ENCODE measurements around the gene POLR1A. TPM values are rescaled to one million over a fixed set of nuclear protein-coding genes. Genes with fewer than 3 reads are reported as not detected.
A peak's percentile ranks its signal among the peaks of the same experiment; 100 is the strongest.

POLR1A gene
- total RNA-seq, 1 donor from 2014 or later = 24.3 TPM

- DNase-seq (ENCODE audit: low spot score) = peak; percentile 75
Measured at GRCh38 chr2:86044045-86044444, 61.6 kb downstream of the POLR1A start.

GRCh38 chr2:86042256-86043168 lies 63.2 kb downstream of the POLR1A start:
- DNase-seq (ENCODE audit: low spot score) = peak; percentile 33
- intact Hi-C loops (cut with DNase I) = no loop called here

More at GRCh38 chr2:86044045-86044444, 61.6 kb downstream of the POLR1A start:
- intact Hi-C loops (cut with DNase I) = no loop called here

GRCh38 chr2:86039963-86040655 lies 65.6 kb downstream of the POLR1A start:
- DNase-seq (ENCODE audit: low spot score) = peak; percentile 55
- intact Hi-C loops (cut with DNase I) = loop anchor here (5.0 kb wide), 1 partner anchor 128 kb away; no protein-coding TSS in a partner anchor

- intact Hi-C loops (cut with DNase I) = loop anchor here (5.0 kb wide), 1 partner anchor 127 kb away; no protein-coding TSS in a partner anchor
- peak; percentile 60 for DNase-seq (ENCODE audit: low spot score)
Measured at GRCh38 chr2:86039178-86039962, 66.3 kb downstream of the POLR1A start.

GRCh38 chr2:86038291-86039081 lies 67.2 kb downstream of the POLR1A start:
- DNase-seq (ENCODE audit: low spot score) = peak; percentile 68
- intact Hi-C loops (cut with DNase I) = loop anchor here (5.0 kb wide), 1 partner anchor 126 kb away; no protein-coding TSS in a partner anchor

- intact Hi-C loops (cut with DNase I) = loop anchor here (2.0 to 5.0 kb wide), 2 partner anchors 125 to 149 kb away; partner anchors contain the start of gene ST3GAL5
- peak; percentile 20 for DNase-seq (ENCODE audit: low spot score)
Measured at GRCh38 chr2:86037795-86038192, 67.9 kb downstream of the POLR1A start.

GRCh38 chr2:86037141-86037794 lies 68.4 kb downstream of the POLR1A start:
- peak; percentile 87 for DNase-seq (ENCODE audit: low spot score)
- intact Hi-C loops (cut with DNase I) = loop anchor here (2.0 to 5.0 kb wide), 2 partner anchors 125 to 148 kb away; partner anchors contain the start of gene ST3GAL5

- DNase-seq (ENCODE audit: low spot score) = no peak
- intact Hi-C loops (cut with DNase I) = loop anchor here (2.0 to 5.0 kb wide), 2 partner anchors 124 to 148 kb away; partner anchors contain the start of gene ST3GAL5
Measured at GRCh38 chr2:86036669-86037138, 69.0 kb downstream of the POLR1A start.

GRCh38 chr2:86035883-86036668 lies 69.6 kb downstream of the POLR1A start:
- intact Hi-C loops (cut with DNase I) = loop anchor here (2.0 to 5.0 kb wide), 2 partner anchors 124 to 147 kb away; partner anchors contain the start of gene ST3GAL5
- peak; percentile 92 for DNase-seq (ENCODE audit: low spot score)

- intact Hi-C loops (cut with DNase I) = loop anchor here (5.0 kb wide), 1 partner anchor 123 kb away; no protein-coding TSS in a partner anchor
- peak; percentile 75 for DNase-seq (ENCODE audit: low spot score)
Measured at GRCh38 chr2:86035376-86035882, 70.3 kb downstream of the POLR1A start.

GRCh38 chr2:86033751-86034692 lies 71.7 kb downstream of the POLR1A start:
- peak; percentile 49 for DNase-seq (ENCODE audit: low spot score)
- intact Hi-C loops (cut with DNase I) = no loop called here

- DNase-seq (ENCODE audit: low spot score) = no peak
- intact Hi-C loops (cut with DNase I) = no loop called here
Measured at GRCh38 chr2:86032861-86033595, 72.7 kb downstream of the POLR1A start.

GRCh38 chr2:86031606-86032005 lies 74.1 kb downstream of the POLR1A start:
- intact Hi-C loops (cut with DNase I) = no loop called here
- no peak for DNase-seq (ENCODE audit: low spot score)

GRCh38 chr2:86031151-86031550 lies 74.5 kb downstream of the POLR1A start:
- intact Hi-C loops (cut with DNase I) = no loop called here

GRCh38 chr2:86029873-86030272 lies 75.8 kb downstream of the POLR1A start:
- intact Hi-C loops (cut with DNase I) = loop anchor here (2.0 to 10.0 kb wide), 2 partner anchors 45 to 143 kb away; no protein-coding TSS in a partner anchor
- DNase-seq (ENCODE audit: low spot score) = peak; percentile 74

More at GRCh38 chr2:86031151-86031550, 74.5 kb downstream of the POLR1A start:
- DNase-seq (ENCODE audit: low spot score) = peak; percentile 53

Data from cardiac septum (tissue), 1 donor.